Activated T-cell treated with anti-CD3 and anti-CD28 coated beads for 1 hour (primary cell): ENCODE results near the gene DNAAF5.

Experiments
- DNase-seq: peaks from one replicate; pipeline ENCODE4 v3.0.0-alpha.2; 2020; ENCODE audit warnings: low read depth

The DNAAF5 gene

GRCh38 chr7:768881-769504 is 42.5 kb downstream of the DNAAF5 start:
- DNase-seq, result no peak

- no peak for DNase-seq
Measured at GRCh38 chr7:770336-770735, 43.8 kb downstream of the DNAAF5 start.

- DNase-seq, result no peak
Measured at GRCh38 chr7:770741-771166, 44.3 kb downstream of the DNAAF5 start.

- DNase-seq, result no peak
Measured at GRCh38 chr7:771234-772004, 44.9 kb downstream of the DNAAF5 start.

- no peak for DNase-seq
Measured at GRCh38 chr7:772005-772294, 45.5 kb downstream of the DNAAF5 start.

- DNase-seq, result no peak
Measured at GRCh38 chr7:772392-772791, 45.9 kb downstream of the DNAAF5 start.

DNA sequence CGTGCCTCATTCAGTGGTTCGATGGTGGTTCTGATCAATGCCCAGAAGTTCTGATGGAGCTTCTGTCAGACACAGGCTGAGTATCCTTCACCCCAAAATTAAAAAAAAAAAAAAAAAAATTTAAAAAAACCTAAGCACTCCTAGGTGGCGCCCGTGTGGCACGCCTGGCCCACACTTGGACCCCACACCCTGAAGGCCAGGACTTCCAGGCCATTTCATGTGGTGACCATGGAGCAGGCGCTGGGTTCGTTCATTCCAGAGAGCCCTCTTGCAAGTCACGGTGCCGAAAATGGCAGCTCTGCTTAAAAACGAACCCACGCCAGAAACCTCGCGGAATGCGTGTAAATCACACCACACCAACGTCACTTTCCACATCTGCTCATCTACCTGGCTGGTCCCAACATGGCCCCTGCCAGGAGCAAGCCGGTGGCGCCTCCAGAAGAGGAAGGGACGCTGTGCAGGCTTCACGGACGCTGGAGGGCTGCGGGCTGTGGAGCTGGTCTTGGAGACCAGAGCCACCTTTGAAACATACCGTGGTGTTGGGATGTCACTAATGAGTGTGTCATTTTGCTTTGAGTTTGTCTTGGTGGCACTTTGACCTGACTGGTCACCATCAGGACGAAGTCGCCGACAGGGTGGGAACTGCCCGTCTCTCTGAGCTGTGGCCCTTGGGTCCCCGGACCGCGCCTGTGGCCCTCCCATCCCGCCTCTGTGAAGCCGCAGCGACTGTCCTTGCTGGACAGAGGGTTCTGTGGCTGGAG is 46.5 kb downstream of the DNAAF5 start:
- no peak for DNase-seq

DNA sequence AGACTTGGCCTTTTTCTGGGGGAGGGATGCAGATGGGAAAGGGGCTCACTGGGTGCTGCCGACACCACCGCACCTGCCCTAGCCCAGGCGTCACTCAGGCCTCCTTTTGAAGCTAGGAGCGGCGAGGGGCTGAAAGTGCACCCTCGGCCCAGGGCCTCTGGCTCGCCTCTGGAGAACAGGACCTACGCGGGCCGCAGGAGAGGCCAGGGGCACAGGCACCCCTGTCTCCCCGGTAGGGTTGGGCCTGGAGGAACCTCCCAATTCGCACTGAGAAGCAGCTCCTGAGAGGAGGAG is 47.1 kb downstream of the DNAAF5 start:
- DNase-seq, result no peak

DNA sequence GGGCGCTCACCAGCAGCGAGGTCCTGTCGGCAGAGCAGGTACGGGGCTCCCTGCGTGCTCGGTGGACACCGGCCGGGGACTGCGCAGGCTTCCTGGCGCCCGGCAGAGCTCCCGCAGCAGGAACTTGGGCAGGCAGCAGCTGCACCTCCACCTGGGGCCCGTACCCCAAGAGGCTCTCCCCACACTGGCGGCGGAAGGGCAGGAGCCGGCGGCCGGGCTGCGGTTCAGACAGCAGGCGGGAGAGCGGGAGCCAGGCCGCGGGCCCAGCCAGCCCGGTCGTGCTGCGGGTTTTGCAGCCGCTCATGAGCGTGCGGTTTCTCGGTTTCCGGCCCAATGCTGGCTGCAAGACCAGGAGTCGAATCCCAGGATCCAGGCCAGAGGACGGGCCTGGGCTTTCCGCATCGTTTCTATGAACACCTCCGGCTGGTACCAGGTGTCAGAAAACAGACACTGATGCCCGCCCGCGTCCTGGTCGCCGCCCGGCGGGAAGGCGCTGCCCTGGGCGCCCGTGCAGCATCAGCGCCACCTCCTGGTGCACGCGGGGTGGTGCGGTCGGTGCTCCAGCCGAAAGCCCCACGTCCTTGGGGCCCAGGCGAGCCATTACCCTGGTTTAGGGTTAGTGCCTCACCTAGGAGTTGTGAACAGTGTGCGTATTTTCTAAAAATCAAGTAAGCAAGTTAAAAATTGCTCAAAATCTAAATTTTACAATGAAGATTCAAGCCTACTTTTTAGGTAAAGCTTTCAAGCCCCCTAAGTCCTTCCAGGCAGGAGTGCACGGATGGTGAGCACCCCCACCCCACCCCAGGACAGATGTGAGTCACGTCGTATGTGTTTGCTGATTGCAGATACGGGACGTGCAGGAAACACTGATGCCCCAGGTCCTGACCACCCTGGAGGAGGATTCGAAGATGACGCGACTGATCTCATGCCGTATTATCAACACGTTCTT is 47.9 kb downstream of the DNAAF5 start:
- peak; percentile 58 for DNase-seq

- no peak for DNase-seq
Measured at GRCh38 chr7:776381-776780, 49.9 kb downstream of the DNAAF5 start.

GRCh38 chr7:776992-777727 is 50.7 kb downstream of the DNAAF5 start:
- no peak for DNase-seq

DNA sequence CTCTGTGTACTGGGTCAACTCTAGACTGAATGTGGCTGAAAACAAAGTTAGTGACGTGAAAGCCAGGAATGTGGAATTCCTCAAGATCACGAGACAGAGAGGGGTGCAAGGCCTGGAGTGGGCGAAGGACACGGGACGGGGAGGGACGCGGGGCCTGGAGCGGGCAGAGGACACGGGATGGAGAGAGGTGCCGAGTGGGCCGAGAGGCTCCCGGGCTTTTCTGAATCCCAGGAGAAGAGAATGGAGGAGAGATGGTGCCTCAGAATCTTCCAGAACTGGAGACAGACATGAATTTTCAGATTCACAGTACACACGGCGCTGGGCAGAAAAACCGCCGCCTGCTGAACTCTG is 51.2 kb downstream of the DNAAF5 start:
- DNase-seq, result no peak

GRCh38 chr7:778271-778967 is 51.9 kb downstream of the DNAAF5 start:
- DNase-seq, result no peak

GRCh38 chr7:778968-779451 is 52.5 kb downstream of the DNAAF5 start:
- no peak for DNase-seq

DNA sequence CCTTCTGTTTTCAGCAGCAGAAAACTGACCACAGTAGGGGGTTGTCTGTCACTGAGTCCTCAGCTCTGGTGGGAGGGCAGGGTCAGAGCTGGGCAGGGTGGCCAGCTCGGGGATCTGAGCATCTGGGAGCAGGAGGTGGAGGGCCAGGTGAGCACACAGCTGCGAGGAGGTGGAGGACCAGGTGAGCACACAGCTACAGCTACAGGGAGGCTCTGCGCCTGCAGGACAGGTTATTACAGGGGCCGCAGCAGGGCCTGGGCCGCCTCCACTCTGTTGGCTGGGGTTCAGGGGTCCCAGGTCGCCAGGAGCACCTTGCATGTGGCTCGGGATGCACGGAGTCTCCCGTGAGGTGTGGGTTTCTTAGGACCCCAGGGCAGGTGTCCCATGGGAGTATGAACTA is 53.0 kb downstream of the DNAAF5 start:
- DNase-seq, result no peak

GRCh38 chr7:780081-780480 is 53.6 kb downstream of the DNAAF5 start:
- DNase-seq, result no peak

GRCh38 chr7:780516-780915 is 54.0 kb downstream of the DNAAF5 start:
- DNase-seq, result no peak

DNA sequence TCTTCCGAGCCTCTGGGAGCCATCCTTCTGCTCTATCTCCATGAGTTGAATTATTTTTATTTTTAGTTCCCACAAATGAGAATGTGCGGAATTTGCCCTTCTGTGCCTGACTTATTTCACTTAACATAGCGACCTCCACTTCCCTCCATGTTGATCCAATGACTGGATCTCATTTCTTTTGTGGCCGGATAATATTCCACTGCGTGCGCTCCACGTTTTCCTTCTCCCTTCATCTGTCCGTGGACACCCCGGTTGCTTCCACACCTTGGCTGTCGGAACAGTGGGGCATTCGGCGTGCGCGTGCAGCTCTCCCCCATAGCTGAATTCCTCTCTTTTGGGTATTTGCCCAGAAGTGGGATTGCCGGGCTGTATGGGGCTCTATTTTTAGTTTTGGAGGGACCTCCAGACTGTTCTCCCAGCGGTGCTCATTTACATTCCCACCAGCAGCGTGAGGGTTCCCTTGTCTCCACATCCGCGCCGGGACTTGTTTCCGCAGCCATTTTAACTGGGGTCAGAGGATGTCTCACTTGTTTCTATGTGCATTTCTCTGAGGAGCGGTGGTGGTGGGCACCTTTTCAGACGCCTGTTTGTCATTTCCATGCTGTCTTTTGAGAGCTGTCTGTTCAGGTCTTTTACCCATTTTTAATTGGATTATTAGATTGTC is 54.8 kb downstream of the DNAAF5 start:
- DNase-seq, result no peak

- DNase-seq, result no peak
Measured at GRCh38 chr7:781936-782529, 55.5 kb downstream of the DNAAF5 start.
